CD4-positive, alpha-beta T cell treated with Interleukin-15 for 1 hour (primary cell): ENCODE data around the gene CLIC4.
"Not testable (repeated sequence)": the region's sequence is repeated elsewhere in the genome, so short reads cannot be mapped to it uniquely, and the experiment has no call there.

Experiments used
- DNase-seq: peaks from one replicate; pipeline ENCODE4 v3.0.0-alpha.2; 2020

Gene CLIC4

GRCh38 chr1:24744911-24745710 lies at the start of gene CLIC4:
Gene CLIC4, plus strand, starts transcription at chr1:24745447. Its CDS starts 107 bp downstream, at chr1:24745554.
- peak; percentile 100 for DNase-seq

- no peak for DNase-seq
These were observed 49.0 kb upstream of the CLIC4 start for GRCh38 chr1:24696041-24696755.

DNA sequence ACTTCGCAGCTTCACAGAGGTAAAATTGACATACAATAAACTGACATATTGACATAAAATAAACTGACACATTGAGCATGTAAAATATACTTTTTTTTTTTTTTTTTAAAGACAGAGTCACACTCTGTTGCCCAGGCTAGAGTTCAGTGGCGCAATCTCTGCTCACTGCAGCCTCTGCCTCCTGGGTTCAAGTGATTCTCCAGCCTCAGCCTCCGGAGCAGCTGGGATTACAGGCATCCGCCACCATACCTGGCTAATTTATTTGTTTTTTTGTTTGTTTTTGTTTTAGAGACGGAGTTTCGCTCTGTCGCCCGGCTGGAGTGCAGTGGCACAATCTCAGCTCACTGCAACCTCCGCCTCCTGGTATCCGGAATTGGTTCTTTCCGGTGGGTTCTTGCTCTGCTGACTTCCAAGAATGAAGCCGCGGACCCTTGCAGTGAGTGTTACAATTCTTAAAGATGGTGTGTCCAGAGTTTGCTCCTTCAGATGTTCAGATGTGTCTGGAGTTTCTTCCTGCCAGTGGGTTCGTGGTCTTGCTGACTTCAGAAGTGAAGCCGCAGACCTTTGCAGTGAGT lies 48.4 kb upstream of the CLIC4 start:
- no peak for DNase-seq

GRCh38 chr1:24697453-24698001 lies 47.7 kb upstream of the CLIC4 start:
- DNase-seq, result not testable (repeated sequence)

DNA sequence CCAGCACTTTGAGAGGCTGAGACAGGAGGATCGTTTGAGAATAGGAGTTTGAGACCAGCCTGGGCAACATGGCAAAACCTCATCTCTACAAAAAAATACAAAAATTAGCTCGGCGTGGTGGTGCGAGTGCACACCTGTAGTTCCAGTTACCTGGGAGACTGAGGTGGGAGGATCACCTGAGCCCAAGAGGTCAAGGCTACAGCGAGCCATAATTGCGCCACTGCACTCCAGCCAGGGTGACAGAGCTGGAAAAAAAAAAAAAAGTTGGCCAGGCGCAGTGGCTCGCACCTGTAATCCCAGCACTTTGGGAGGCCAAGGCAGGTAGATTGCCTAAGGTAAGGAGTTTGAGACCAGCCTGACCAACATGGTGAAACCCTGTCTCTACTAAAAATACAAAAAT lies 46.9 kb upstream of the CLIC4 start:
- not testable (repeated sequence) for DNase-seq

- no peak for DNase-seq
These were observed 45.6 kb upstream of the CLIC4 start for GRCh38 chr1:24699628-24700027.

DNA sequence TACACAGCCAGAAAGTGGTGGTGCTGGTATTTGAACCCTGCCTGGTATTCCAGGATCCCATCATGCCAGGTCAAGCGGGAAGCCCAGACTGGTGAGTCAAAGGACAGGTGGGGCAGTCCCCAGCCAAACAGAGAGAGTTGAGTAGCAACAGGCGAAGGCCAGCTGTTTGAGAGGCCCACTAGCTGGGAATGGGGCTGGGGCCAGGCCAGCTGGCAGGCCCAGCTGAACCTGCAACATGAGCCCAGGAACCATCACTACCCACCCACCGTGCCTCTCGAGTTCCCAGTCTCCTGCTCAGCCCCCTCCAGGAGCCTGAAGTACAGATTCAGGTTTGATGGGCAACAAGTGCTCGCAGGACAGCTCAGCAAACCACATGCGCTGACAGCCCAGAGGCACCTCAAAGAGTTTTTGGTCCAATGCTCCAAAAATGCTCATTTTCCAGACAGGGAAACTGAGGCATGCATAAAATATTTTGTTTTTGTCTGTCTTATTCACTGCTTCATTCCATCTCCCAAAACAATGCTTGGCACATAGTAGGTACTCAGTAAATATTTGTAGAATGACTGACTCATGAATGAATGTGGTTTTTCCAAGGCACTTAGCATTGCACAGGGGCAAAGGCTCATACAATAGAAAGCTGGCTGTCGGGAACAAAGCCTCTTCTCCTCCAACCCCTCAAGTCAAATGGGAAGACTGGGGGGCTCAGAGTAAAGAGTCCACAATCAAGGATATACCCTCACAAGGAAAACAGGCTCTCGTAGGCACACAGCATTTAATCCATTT lies 42.5 kb upstream of the CLIC4 start:
- no peak for DNase-seq

- DNase-seq, result no peak
These were observed 40.6 kb upstream of the CLIC4 start for GRCh38 chr1:24704411-24705259.

DNA sequence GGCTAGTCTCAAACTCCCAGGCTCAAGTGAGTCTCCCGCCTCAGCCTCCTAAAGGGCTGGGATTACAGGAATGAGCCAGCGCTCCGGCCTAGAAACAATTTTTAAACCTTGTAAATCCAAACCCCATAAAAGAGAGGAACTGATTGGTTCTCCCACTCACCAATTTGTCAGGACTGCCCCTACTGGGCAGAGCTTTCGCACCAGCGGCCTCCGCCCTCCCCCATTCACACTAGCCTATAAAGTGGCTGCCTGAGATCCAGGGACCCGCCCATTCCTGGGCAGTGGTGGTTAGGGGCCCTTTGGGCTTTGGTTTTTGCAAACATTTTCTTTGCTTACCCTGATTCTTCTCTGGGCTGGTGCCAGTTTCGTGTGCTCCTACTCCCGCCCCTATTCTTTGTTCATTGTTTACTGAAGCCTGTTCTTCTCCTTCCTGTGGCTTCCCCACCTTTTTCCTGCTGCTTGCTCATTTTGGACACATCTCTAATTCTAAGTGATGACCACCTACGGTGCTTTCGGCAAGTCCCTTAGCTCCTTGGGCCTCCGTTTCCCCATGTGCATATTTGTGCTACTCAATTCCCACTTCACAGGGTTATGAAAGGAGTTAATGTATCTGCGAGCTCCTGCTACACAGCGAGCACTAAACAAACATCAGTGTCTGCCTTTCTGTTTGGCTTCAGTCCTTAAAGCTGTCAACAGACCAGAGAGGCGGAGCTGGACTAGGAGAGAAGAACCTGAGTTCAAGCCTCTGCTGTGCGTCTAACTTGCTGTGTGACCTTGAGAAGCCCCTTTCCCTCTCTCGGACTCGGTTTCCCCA lies 39.8 kb upstream of the CLIC4 start:
- DNase-seq, result peak; percentile 50

GRCh38 chr1:24706074-24706389 lies 39.2 kb upstream of the CLIC4 start:
- not testable (repeated sequence) for DNase-seq

GRCh38 chr1:24707687-24708086 lies 37.6 kb upstream of the CLIC4 start:
- no peak for DNase-seq

- DNase-seq, result peak; percentile 18
These were observed 36.3 kb upstream of the CLIC4 start for GRCh38 chr1:24708938-24709337.

DNA sequence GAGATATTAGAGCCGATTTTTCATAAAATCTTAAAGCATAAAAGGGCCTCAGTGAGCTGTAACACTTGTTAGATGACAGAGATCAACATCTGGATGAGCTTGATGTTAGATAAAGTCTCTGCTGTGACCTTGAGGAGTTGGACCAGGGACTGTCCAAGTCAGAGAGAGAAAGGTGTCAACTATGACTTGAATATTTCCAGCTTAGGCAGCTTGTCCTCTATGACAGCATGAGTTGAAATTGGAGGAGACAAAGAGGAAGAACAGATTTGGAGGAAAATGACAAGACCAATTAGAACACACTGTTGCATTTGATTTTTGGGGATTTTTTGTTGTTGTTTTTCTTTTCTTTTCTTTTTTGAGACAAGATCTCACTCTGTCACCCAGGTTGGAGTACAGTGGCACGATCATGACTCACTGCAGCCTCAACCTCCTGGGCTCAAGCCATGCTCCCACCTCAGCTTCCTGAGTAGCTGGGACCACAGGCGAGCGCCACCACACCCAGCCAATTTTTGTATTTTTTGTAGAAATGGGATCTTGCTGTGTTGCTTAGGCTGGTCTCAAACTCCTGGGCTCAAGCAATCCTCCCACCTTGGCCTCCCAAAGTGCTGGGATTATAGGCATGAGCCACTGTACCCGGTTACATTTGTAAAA lies 35.3 kb upstream of the CLIC4 start:
- DNase-seq, result no peak

DNA sequence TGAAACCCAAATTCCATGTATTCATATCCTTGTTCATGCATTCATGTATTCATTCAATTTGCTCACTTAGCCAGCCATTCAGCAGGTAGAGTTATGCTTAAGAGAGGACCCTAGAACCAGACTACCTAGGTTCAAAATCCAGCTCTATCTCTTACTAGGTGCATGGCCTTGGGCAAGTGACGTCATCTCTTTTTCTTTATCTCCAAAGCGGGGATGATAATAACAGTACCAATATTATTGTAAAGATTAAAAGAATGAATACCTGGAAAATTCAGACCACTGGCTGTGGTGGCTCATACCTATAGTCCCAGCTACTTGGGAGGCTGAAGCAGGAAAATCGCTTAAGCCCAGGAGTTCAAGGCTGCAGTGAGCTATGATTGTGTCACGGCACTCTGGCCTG lies 33.9 kb upstream of the CLIC4 start:
- no peak for DNase-seq

- no peak for DNase-seq
These were observed 32.1 kb upstream of the CLIC4 start for GRCh38 chr1:24713176-24713575.

- DNase-seq, result no peak
These were observed 31.5 kb upstream of the CLIC4 start for GRCh38 chr1:24713736-24714135.

- no peak for DNase-seq
These were observed 30.3 kb upstream of the CLIC4 start for GRCh38 chr1:24714859-24715520.

GRCh38 chr1:24715658-24716057 lies 29.6 kb upstream of the CLIC4 start:
- no peak for DNase-seq

DNA sequence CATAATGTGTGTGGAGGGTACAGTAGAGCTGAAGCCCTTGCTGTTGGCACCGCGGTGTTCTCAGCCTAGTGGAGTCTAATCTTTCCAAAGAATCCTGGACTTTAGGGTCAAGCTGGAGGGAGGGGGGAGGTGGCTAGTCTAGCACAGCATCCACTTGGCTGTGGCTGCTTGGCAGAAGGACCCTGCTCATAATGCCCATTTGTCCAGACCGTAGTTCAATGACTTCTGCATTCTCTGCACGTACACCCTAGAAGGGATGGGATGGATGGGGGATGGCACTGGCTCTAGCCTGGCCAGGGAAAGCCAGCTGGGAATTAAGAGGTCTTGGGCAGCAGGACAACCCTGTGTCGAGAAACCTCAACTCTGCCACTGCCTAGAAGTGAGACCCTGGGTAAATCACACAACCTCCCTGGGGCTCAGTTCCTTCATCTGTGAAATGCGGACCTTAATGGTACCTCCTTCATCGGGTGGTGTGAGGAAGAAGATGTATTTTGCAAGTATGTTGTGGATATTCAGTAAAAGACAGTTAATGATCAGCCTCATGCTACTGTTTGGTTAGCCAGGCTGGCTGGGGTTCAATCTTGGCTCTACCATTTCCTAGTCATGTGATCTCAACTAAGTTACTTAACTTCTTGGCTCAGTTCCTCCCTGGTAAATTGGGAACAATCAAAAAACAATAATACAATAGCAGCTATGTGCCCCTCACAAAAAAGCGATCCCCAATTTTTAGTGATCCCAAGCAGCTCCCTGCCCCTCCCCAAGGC lies 27.2 kb upstream of the CLIC4 start:
- no peak for DNase-seq
